ENCODE data around the gene LEMD1.
"Not testable (repeated sequence)": the region's sequence is repeated elsewhere in the genome, so short reads cannot be mapped to it uniquely, and the experiment has no call there.

LEMD1 gene

DNA sequence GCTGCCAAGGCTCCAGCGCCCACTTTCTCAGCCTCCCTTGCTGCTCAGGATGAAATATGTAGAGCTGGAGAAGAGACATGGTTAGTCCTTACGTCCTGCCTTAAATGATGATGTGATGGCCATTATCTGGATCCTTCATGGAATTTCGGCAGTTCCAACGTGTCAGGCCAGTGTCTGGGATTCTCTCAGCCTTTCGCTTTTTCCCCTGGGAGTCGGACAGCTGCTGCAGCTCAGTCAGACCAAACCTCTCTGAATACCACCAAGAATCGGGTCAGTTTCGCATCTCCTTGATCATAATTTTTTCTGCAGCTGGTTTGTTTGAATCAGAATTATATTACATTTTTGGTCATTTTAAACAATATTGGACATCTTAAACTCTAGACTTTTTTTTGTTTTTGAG is 42.8 kb downstream of the LEMD1 start:
- no peak for DNase-seq (ENCODE audit: low spot score)

DNA sequence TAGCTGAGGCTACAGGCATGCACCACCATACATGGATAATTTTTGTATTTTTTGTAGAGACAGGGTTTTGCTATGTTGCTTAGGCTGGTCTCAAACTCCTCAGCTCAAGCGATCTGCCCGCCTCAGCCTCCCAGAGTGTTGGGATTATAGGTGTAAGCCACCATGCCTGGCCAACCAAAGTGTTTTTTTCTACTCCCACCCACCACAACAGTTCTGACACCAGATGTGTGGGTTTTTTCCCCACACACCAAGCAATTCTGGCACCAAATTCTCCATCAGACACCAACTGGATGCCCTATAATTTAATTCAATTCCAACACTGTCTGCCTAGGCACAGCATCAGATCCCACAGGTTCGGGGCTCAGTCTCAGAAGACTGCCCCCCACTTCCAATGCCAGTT is 44.5 kb downstream of the LEMD1 start:
- no peak for DNase-seq (ENCODE audit: low spot score)

DNA sequence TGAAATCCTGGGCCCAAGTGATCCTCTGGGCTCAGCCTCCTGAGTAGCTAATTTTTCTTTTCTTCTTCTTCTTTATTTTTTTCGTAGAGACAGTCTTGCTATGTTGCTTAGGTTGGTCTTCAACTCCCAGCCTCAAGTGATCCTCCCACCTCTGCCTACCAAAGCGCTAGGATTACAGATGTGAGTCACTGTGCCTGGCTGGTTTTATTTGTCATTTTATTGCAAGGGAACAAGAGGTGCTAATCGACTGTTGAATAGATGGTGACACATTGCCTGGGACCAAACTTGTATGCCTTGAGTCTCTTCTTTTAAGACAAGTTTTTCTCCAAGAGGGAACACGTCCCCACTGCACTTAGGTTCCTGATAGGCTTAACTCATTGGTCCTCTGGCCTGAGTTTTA is 45.1 kb downstream of the LEMD1 start:
- no peak for DNase-seq (ENCODE audit: low spot score)

DNA sequence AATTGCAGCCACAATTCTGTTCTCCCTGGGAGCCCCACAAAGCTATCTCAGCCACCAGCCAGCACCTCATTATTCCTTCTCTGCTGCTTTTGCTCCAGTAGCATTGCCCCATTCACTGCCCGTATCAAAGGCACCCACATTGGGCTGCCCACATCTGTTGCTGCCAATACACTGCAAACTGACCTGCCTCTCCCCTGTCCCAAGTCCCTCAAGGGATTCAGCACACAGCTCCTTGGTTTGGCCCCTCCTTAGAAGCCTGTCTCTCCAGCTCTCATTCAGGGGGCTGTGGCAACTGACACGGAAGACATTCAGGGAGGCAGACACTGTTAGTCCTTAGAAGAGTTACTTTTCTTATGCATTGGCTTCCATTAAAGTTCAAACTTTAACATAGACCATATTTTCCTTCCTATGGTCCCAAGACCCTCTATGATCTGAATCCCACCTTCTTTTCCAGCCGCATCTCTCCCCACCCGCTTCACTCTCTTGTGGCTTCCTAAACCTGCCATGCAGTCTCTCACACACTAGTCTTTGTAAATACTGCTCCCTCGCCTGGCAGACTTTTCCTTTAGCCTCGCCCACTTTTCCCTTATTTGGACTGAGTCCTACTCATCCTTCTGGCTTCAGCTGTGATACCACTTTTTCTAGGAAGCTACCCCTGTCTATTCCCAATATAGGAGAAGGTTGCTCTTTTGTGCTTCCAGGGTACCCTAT is 45.9 kb downstream of the LEMD1 start:
- DNase-seq (ENCODE audit: low spot score) = peak; percentile 83

DNA sequence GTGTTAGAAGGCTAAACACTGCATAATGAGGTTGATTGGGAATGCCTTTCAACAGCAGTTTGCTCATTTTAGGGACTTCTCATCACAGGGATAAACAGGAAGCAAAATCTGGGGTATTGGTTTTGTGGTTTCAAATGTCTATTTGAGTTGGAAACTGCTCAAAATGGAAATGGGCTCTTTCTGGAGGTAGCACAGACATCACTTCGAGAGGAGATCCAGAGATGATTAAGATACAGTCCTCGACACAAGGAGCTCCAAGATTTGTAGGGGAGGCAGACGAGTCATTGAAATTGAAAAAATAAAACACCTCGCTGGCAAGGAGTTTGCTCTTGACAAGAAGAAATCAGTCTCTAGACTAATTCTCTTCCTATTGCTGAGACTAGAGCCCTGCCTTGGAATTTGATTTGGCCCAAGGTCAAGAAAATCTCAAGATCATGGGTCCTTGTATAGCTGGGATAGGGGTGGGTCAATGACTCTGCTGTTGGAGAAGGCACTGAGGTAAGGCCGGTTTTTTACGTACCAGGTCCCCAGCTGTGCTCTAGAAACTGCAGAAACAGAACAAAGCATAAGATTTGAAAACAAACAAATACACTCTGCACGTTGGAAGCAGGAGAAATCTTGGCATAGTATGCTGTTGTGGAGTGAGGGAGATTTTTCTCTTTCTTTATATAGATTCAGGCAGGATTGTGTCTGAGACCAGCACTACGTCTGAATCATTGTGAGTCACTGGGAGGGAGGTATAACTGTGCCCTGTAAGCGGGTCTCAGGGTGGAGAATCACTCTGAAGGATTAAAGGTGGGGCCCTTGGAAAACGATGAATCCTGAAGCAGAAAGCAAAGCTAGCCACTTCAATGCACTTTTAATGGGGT is 47.4 kb downstream of the LEMD1 start:
- peak; percentile 74 for DNase-seq (ENCODE audit: low spot score)

DNA sequence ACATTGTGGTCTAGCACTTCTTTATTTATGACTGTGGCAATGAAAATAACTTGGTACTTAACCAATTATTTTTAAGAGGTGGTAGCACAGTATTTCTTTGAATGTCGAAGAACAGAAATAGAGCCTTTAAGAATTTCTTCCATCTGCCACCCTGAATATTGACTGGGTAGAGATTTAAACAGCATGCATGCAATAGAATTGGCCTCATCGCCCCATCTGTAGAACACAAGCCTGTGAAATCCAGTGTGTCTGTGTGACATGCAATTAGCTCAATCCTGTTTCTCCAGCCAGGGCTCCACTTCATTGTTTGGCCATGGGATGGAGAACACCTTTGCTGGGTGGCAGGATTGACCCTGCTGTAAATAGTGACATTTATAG is 48.1 kb downstream of the LEMD1 start:
- DNase-seq (ENCODE audit: low spot score) = no peak

DNA sequence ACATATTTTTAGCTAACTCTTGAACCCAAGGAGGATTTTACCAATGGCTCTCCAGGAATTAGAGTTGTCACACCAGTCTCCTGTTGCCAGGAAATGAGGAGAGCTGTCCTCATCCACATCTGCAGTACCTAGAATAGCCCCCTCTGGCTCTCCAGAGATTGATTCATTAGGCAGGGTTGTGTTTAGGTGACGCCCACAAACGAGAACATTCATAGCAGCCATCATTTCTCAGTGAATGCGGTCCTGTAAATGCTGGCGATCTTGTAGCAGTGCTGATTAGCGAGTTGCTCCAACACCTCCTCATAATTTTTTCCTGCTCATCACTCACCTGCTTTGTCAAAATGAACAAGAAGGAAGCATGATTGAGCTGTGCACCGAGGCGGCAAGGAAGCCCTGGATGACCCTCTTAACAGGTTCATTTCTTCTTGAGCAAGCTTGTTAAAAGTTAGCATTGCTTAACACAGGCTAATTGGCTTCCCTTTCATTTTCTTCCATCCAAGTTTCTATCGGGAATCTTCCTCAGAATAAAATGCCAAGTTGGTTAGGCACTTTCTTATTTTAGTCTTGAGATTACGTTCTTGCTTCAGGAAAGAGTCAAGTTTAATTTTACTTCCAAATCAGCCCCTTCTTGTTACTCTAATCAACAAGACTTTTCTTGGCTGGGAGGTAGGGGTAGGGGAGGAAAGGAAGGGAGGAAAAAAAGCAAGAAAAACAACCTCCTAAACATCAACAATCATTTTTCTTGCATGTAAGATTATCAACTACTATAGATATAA is 48.6 kb downstream of the LEMD1 start:
- DNase-seq (ENCODE audit: low spot score) = no peak

DNA sequence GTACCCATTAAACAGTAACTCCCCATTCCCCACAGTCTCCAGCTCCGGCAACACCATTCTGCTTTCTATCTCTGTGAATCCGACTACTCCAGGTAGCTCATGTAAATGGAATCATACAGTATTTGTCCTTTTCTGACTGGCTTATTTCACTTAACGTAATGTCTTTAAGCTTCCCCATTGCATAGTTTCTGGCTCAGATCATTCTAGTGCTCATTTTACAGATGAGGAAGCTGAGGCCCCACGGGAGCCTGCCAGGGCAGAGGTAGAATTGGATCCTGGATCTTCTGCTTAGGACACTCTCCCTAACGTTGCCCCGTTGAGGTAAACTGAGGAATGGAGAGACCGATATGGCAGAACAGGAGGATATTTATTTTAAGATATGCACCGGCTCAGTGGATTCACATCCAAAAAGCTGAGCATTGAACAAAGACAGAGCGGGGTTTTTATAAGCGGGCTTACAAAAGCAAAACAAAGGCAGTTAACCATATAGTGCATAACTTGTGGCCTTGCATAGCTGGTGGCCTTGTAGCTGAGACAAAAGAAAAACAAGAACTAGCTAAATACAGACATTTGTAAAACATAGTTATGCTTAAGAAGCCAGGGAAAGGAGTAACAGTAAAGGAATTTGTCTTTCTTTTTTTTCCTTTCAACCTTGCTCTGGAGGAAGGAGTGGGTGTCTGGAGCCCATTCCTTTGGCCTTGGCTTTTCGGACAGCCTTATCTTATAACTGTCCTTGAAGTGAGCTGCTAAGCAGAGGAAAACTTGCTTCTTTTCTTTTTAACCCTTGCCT is 49.8 kb downstream of the LEMD1 start:
- DNase-seq (ENCODE audit: low spot score) = no peak

DNA sequence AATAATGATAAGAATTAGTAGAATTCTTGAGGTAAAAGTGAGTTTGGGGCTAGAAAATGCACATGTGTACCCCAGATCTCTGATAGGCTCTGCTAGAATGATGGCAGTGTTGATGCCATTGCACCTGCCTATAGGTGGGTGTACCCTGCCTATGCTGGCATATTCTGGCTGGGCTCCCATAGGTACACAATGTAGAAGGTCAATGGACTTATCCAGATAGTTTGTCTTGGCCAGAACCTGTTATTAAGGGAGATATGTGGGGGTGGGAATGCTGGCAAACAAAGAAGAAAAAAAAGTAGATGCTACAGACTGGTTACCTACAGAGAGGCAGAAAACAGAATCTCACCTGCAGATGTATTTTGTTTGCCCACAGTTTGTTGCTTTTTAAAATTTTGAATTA is 51.1 kb downstream of the LEMD1 start:
- no peak for DNase-seq (ENCODE audit: low spot score)

DNA sequence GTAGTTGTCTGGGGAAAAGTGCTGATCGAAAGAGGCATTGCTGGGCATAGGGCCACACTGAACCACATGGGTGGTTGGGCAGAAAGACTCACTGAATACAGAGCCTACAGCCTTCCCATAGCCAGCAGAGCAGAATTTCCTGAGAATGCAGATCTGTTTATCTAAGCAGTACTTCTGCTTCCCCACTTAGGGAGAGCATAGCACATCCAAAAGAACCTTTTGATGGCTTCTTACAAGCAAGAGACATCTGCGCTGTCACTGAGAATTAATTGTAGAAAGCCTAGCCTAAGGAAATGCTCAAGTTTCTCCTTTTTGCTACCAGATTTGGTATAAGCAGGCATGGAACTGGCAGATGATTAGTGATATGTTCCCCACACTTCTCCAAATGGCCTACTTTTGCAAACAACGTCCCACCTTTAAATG is 52.1 kb downstream of the LEMD1 start:
- DNase-seq (ENCODE audit: low spot score) = no peak

DNA sequence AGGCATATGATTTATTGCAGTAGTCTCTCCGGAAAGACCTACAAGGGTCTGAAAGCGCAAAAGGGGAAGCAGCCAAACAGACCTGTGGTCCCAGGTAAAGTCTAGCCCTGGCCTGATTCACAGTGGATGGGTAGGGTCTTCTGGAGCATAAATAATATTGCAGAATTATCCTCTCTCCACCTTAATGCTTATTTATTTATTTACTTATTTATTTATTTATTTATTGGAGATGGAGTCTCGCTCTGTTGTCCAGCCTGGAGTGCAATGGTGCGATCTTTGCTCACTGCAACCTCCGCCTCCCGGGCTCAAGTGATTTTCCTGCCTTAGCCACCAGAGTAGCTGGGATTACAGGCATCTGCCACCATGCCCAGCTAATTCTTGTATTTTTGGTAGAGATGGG is 53.4 kb downstream of the LEMD1 start:
- no peak for DNase-seq (ENCODE audit: low spot score)

DNA sequence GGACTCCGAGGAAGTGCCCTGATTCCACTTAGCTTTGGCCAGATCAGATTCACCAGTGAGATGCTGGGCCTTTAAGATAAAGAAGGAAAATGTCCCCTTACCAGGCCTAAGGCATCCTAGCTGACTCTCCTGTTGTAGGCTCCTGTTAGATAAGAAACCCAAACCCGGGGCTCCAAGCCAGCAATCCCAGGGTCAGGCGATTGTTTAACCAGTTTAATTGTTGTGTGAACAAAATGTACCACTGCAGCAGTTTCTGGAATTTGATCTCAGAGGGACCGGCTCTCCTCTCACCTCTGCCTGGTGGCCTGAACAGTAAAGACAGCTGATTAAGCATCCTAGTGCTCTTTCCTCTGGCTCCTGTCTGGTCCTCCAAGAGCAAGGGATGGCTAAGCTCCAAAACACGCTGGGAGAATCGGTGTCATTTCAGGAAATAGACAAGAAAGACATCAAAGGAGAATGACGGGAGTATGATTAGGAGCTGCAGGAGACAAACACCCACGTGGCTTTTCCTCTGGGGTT is 55.9 kb downstream of the LEMD1 start:
- no peak for DNase-seq (ENCODE audit: low spot score)

DNA sequence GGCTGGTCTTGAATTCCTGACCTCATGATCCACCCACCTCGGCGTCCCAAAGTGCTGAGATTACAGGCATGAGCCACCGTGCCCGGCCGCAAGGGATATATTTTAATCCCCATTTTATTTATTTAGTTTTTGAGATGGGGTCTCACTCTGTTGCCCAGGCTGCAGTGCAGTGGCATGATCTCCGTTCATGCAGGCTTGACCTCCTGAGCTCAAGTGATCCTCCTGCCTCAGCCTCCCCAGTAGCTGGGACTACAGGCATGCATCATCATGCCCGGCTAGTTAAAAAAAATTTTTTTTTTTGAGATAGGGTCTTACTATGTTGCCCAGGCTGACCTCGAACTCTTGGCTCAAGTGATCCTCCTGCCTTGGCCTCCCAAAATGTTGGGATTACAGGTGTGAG is 56.8 kb downstream of the LEMD1 start:
- not testable (repeated sequence) for DNase-seq (ENCODE audit: low spot score)

DNA sequence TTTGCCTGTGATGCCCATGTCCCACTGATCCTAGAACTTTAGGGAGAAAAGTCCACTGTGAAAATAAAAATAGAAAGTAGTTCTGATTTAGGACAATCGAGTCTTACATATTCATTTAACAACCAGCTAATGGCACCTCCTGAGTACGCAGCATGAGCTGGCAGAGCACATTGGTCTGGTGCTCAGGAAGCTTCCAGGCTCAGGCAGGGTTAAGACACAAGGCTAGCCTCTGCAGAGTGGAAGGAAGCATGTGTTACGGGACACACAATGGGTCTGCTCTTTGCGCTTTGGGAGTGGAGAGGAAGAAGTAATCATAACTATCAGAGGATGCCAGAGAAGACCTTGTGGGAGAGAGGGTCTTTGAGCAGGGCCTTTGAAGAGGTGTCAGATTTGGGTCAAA is 61.0 kb downstream of the LEMD1 start:
- no peak for DNase-seq (ENCODE audit: low spot score)

DNA sequence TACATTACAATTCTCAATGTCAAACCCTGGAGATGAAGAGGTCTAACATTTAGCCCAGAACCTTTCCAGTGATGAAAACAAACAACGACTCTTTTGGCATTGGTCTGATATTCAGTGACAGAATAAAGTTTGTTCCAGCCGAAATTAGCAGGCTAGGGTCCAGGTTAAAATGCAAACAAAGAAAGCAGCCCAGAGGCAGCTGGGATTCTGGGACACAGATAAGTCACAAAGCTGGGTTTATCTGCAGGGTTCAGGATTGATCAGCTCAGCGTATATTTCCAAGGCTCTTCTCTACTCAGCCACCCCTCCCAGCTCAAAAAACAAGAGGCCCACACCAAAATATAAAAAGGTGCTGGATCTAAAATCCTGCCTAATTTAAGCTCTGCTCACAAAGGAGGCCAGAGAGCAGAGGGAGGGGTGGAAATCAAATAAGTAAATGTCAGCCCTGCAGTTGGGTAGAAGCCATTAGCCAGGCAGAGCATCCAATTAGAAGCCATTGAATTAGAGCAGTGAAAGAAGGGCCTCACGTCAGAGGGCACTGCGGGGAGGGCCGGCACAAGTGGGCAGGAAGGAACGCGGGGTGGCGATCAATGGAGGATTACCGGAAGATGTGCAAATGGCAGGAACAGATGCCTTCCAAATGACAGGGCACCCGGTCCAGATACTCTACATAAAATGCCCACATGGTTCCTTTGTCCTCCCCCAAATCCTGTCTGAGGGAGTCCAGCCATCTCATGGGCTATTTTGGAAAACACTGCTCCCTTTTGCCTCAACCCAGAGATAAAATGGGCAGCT is 61.9 kb downstream of the LEMD1 start:
- no peak for DNase-seq (ENCODE audit: low spot score)

DNA sequence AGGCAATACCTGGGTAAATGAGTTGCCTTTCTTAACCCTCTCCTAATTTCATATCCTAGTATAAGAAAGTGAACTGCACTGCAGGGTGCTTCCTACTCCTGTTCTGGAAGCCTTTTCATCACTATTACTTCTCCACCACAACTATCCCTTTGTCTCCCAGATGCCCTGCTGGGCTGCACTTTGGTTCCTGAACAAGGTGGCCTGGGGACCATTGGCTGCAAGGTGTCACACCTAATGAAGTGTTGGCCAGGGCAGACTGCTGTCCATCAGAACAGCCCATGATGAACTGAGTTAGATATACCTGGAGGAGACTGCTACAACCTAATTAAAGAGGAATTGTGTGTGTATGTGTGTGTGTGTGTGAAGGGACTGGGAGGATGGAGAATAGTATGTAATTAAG is 63.3 kb downstream of the LEMD1 start:
- DNase-seq (ENCODE audit: low spot score) = no peak

DNA sequence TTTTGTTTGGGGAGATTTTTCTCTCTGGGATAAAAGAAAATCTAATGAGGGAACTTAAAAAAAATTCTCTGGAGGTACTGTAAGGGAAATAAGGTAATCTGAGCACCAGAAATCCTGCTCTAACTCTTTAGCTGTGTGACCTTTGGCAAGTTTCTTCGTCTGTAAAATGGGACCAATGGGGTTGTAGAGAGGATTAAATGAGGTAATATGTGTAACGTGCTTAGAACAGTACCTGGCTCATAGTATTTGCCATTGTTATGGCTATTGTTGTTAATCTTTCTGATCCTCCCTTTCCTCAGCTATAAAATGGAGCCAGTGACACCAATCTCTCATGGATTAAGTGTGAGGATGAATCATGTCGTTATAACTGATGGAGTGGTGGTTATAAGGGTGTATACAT is 64.3 kb downstream of the LEMD1 start:
- no peak for DNase-seq (ENCODE audit: low spot score)

DNA sequence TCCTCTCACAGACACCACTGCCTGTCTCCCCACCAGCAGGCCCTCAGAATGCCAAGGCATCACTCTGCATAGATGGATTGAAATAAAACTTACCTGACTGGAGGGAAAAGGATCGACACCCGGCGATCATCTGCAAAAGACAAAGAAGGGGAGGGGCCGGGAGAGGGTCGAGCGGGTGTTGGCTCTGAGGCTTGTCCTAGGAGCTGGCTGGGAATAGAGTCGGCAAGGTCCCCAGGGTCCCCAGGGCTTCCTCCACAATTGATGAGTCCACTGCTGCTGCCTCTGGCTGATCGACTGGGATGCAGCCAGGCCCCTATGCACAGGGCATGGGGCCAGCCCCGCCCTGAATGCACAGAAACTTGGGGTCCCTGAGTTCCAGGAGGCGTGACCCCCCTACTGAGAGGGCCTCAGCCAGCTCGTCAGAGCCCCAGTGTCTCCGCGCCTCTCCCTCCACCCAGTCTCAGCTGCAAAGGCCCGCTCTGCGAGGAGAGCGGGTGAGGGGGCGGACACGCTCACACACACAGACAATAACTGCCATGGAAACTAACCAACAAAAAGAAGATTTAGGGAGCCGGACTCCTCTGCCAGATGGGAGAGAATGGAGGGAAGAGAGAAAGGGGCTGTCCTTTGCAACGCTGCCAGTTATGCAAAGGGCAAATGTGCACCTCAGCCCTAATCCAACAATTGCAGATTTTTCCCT is 65.3 kb downstream of the LEMD1 start, which contains the start of gene KLHDC8A:
TSS of gene KLHDC8A (minus strand) at position 483 of the 700 bp plus-strand sequence. CDS start 13,318 bp downstream, outside the sequence.
- no peak for DNase-seq (ENCODE audit: low spot score)

DNA sequence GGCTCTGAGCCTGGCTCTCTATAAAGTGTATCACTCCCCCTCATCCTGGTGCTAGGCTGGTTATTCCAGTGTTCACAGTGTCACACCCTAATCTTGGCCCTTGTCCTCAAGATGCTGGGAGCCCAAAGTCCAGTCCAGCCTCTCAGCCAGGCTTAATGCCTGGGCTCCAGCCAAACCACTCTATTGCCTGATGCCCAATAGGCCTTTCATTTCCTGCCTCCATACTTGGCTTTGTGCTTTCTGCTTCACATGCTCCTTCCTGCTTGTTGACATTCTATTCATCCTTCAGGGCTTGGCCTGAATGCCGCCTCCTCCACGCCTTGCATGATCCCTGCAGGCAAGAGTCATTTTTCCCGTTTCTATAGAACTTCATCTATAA is 66.8 kb downstream of the LEMD1 start:
- DNase-seq (ENCODE audit: low spot score) = peak; percentile 52

Data from AG08395 (cell line).